ENCODE data around the gene PCTP.
A peak's percentile ranks its signal among the peaks of the same experiment; 100 is the strongest.

Gene PCTP

DNA sequence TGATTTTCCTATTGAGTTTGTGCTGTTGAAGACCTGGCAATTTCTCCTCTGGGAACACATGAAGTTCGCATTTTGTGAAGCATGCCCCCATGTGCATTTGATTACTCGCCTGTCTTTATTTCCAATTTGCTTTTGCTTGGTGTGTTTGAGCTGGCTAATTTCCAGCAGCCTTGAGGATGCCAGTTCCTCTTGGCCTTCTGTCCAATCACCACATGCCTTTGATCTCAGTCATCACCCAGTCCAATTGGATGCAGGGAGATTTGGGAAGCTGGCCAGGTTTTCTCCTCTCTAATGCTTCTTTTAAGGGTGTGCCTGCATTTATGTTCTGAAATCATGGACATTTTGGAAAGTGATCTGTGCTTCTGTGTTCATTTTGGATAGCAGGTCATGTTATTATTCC, 24.4 kb upstream of the PCTP start:
- Histone ChIP-seq H4K12ac (ENCODE audit: low read depth, low read length) (no peak overlapping the region), H3K23ac (ENCODE audit: low read length) (no peak overlapping the region), H3K79me1 (ENCODE audit: low read length) (peaks cover 3% of the 10 kb centered on the region), H3K4me2 (ENCODE audit: low read length) (no peak overlapping the region), H4K91ac (ENCODE audit: low read depth, low read length) (no peak overlapping the region), H3K36me3 (ENCODE audit: control insufficient read depth in 1 of 2, insufficient read depth in 2 of 2, low read length in 2 of 2) (no peaks in the 10 kb centered on the region), H2BK5ac (ENCODE audit: low read depth, low read length, poor library complexity) (no peak overlapping the region), H3K9ac (ENCODE audit: low read length) (no peak overlapping the region), H2AFZ (ENCODE audit: insufficient read depth, low read length, poor library complexity) (no peak overlapping the region), H2AK5ac (ENCODE audit: low read length) (no peak overlapping the region), H3K4ac (ENCODE audit: low read depth, low read length) (no peak overlapping the region), H3K4me1 (ENCODE audit: control insufficient read depth in 1 of 2, insufficient read depth in 2 of 2, low read length in 2 of 2) (peaks cover 2 to 6% of the 10 kb centered on the region in 2 experiments), H3K27ac (ENCODE audit: low read depth, low read length) (no peak overlapping the region), H3K9me3 (ENCODE audit: insufficient read depth, low read depth, low read length) (no peaks in the 10 kb centered on the region), H3K18ac (ENCODE audit: low read length) (no peak overlapping the region), H3K4me3 (ENCODE audit: low read depth, low read length) (no peak overlapping the region), H2BK12ac (ENCODE audit: low read length) (no peak overlapping the region), H3K79me2 (ENCODE audit: control insufficient read depth, insufficient read depth, low read length, poor library complexity) (no peaks in the 10 kb centered on the region), H4K8ac (ENCODE audit: low read depth, low read length) (no peak overlapping the region), H3K27me3 (ENCODE audit: insufficient read depth, low read length) (no peaks in the 10 kb centered on the region), H3K14ac (ENCODE audit: low read length) (no peak overlapping the region), H2BK120ac (ENCODE audit: insufficient read depth, low read length, poor library complexity) (no peak overlapping the region)
- no peak for DNase-seq
- no CpG with 5 or more reads among the region's 2 CpGs for WGBS (ENCODE audit: extremely low coverage, insufficient coverage, insufficient read length)

DNA sequence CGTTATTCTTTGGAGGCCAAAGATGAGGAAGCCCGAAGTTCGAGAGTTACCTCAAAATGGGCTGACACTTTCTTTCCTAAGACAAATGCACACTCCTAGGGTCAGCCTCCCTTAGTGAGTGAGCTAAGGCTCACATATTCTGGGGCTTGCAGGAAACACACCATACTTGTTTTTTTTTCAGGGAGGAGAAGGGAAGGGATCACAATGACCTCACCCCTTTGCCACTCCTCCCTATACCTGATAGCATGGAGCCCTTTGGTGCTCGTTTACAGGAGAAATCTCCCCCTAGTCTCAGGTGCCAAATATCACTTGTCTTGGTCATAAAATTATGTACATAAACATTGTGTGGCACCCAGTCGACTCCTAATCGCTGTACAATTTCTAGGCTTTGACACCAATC, 23.6 kb upstream of the PCTP start:
- H2BK12ac ChIP-seq (ENCODE audit: low read length), result peak overlapping the region; percentile 34
- H4K8ac ChIP-seq (ENCODE audit: low read depth, low read length), result no peak overlapping the region
- H3K79me1 ChIP-seq (ENCODE audit: low read length), result peaks cover 3% of the 10 kb centered on the region
- no peak overlapping the region for H3K18ac ChIP-seq (ENCODE audit: low read length)
- H3K14ac ChIP-seq (ENCODE audit: low read length), result no peak overlapping the region
- H2AK5ac ChIP-seq (ENCODE audit: low read length), result no peak overlapping the region
- peaks cover 5 to 6% of the 10 kb centered on the region in 2 experiments for H3K4me1 ChIP-seq (ENCODE audit: control insufficient read depth in 1 of 2, insufficient read depth in 2 of 2, low read length in 2 of 2)
- no peak overlapping the region for H3K4me3 ChIP-seq (ENCODE audit: low read depth, low read length)
- no peak for DNase-seq
- no peaks in the 10 kb centered on the region for H3K9me3 ChIP-seq (ENCODE audit: insufficient read depth, low read depth, low read length)
- no peaks in the 10 kb centered on the region for H3K36me3 ChIP-seq (ENCODE audit: control insufficient read depth in 1 of 2, insufficient read depth in 2 of 2, low read length in 2 of 2)
- no peak overlapping the region for H2AFZ ChIP-seq (ENCODE audit: insufficient read depth, low read length, poor library complexity)
- H3K23ac ChIP-seq (ENCODE audit: low read length), result no peak overlapping the region
- H3K4ac ChIP-seq (ENCODE audit: low read depth, low read length), result no peak overlapping the region
- H2BK120ac ChIP-seq (ENCODE audit: insufficient read depth, low read length, poor library complexity), result no peak overlapping the region
- H3K9ac ChIP-seq (ENCODE audit: low read length), result no peak overlapping the region
- WGBS (ENCODE audit: extremely low coverage, insufficient coverage, insufficient read length), result no CpG with 5 or more reads among the region's 6 CpGs
- no peak overlapping the region for H3K27ac ChIP-seq (ENCODE audit: low read depth, low read length)
- H2BK5ac ChIP-seq (ENCODE audit: low read depth, low read length, poor library complexity), result no peak overlapping the region
- no peaks in the 10 kb centered on the region for H3K27me3 ChIP-seq (ENCODE audit: insufficient read depth, low read length)
- H4K91ac ChIP-seq (ENCODE audit: low read depth, low read length), result no peak overlapping the region
- H4K12ac ChIP-seq (ENCODE audit: low read depth, low read length), result no peak overlapping the region
- H3K79me2 ChIP-seq (ENCODE audit: control insufficient read depth, insufficient read depth, low read length, poor library complexity), result peaks cover 1% of the 10 kb centered on the region
- no peak overlapping the region for H3K4me2 ChIP-seq (ENCODE audit: low read length)

DNA sequence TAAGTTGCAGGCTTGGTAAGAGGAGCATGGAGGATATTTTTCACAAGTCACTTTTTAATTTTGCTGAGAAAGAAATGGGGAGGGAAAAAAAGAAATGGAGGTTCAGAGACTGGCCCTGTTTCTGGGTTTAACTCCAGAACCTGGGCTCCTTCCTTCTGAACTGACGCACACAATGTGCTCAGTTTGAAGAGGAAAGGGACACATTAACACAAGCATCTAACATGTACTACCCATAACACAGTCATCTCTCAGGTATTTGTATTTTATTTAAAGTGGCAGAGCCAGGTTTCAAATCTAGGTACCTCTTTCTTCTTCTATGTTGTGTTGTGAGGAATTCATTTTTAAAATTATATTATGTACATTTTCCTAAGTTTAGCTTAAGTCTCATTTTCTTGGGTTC, 22.9 kb upstream of the PCTP start:
- Histone ChIP-seq H4K8ac (ENCODE audit: low read depth, low read length) (no peak overlapping the region), H2BK120ac (ENCODE audit: insufficient read depth, low read length, poor library complexity) (no peak overlapping the region), H3K79me1 (ENCODE audit: low read length) (no peaks in the 10 kb centered on the region), H3K4me2 (ENCODE audit: low read length) (no peak overlapping the region), H3K27ac (ENCODE audit: low read depth, low read length) (no peak overlapping the region), H3K9me3 (ENCODE audit: insufficient read depth, low read depth, low read length) (no peaks in the 10 kb centered on the region), H3K9ac (ENCODE audit: low read length) (no peak overlapping the region), H2BK5ac (ENCODE audit: low read depth, low read length, poor library complexity) (no peak overlapping the region), H4K12ac (ENCODE audit: low read depth, low read length) (no peak overlapping the region), H3K36me3 (ENCODE audit: control insufficient read depth in 1 of 2, insufficient read depth in 2 of 2, low read length in 2 of 2) (no peaks in the 10 kb centered on the region), H3K23ac (ENCODE audit: low read length) (no peak overlapping the region), H2AK5ac (ENCODE audit: low read length) (no peak overlapping the region), H3K4me1 (ENCODE audit: control insufficient read depth in 1 of 2, insufficient read depth in 2 of 2, low read length in 2 of 2) (peaks cover 5 to 6% of the 10 kb centered on the region in 2 experiments), H3K79me2 (ENCODE audit: control insufficient read depth, insufficient read depth, low read length, poor library complexity) (peaks cover 1% of the 10 kb centered on the region), H3K14ac (ENCODE audit: low read length) (no peak overlapping the region), H3K4me3 (ENCODE audit: low read depth, low read length) (no peak overlapping the region), H3K27me3 (ENCODE audit: insufficient read depth, low read length) (no peaks in the 10 kb centered on the region), H4K91ac (ENCODE audit: low read depth, low read length) (no peak overlapping the region), H2AFZ (ENCODE audit: insufficient read depth, low read length, poor library complexity) (no peak overlapping the region), H2BK12ac (ENCODE audit: low read length) (no peak overlapping the region), H3K18ac (ENCODE audit: low read length) (no peak overlapping the region), H3K4ac (ENCODE audit: low read depth, low read length) (no peak overlapping the region)
- no CpG with 5 or more reads among the region's 1 CpG for WGBS (ENCODE audit: extremely low coverage, insufficient coverage, insufficient read length)
- DNase-seq, result no peak

GRCh38 chr17:55728361-55728760, 22.5 kb upstream of the PCTP start:
- H4K8ac ChIP-seq (ENCODE audit: low read depth, low read length), result no peak overlapping the region
- H3K79me1 ChIP-seq (ENCODE audit: low read length), result no peaks in the 10 kb centered on the region
- no peak overlapping the region for H2BK120ac ChIP-seq (ENCODE audit: insufficient read depth, low read length, poor library complexity)
- DNase-seq, result no peak
- no peaks in the 10 kb centered on the region for H3K27me3 ChIP-seq (ENCODE audit: insufficient read depth, low read length)
- H3K9me3 ChIP-seq (ENCODE audit: insufficient read depth, low read depth, low read length), result no peaks in the 10 kb centered on the region
- no peak overlapping the region for H2AK5ac ChIP-seq (ENCODE audit: low read length)
- no peak overlapping the region for H4K12ac ChIP-seq (ENCODE audit: low read depth, low read length)
- H2BK12ac ChIP-seq (ENCODE audit: low read length), result no peak overlapping the region
- H4K91ac ChIP-seq (ENCODE audit: low read depth, low read length), result no peak overlapping the region
- H3K14ac ChIP-seq (ENCODE audit: low read length), result no peak overlapping the region
- no peaks in the 10 kb centered on the region for H3K36me3 ChIP-seq (ENCODE audit: control insufficient read depth in 1 of 2, insufficient read depth in 2 of 2, low read length in 2 of 2)
- H3K79me2 ChIP-seq (ENCODE audit: control insufficient read depth, insufficient read depth, low read length, poor library complexity), result peaks cover 1% of the 10 kb centered on the region
- no CpG with 5 or more reads among the region's 5 CpGs for WGBS (ENCODE audit: extremely low coverage, insufficient coverage, insufficient read length)
- H3K4me3 ChIP-seq (ENCODE audit: low read depth, low read length), result no peak overlapping the region
- H3K23ac ChIP-seq (ENCODE audit: low read length), result no peak overlapping the region
- H3K18ac ChIP-seq (ENCODE audit: low read length), result no peak overlapping the region
- H3K27ac ChIP-seq (ENCODE audit: low read depth, low read length), result no peak overlapping the region
- H2BK5ac ChIP-seq (ENCODE audit: low read depth, low read length, poor library complexity), result no peak overlapping the region
- peaks cover 3 to 6% of the 10 kb centered on the region in 2 experiments for H3K4me1 ChIP-seq (ENCODE audit: control insufficient read depth in 1 of 2, insufficient read depth in 2 of 2, low read length in 2 of 2)
- H2AFZ ChIP-seq (ENCODE audit: insufficient read depth, low read length, poor library complexity), result peak overlapping the region; percentile 17
- no peak overlapping the region for H3K4ac ChIP-seq (ENCODE audit: low read depth, low read length)
- H3K9ac ChIP-seq (ENCODE audit: low read length), result no peak overlapping the region
- no peak overlapping the region for H3K4me2 ChIP-seq (ENCODE audit: low read length)
